Mucosa of descending colon (tissue), 3 donors: ENCODE measurements around the gene AQP6. TPM values are rescaled to one million over a fixed set of nuclear protein-coding genes. Genes with fewer than 3 reads are reported as not detected.

ENCODE experiments used
- ATAC-seq: fragments of 200-7000 bp; cut with Tn5 transposase; one replicate; pipeline ENCODE4 v1.9.1; 2020; ENCODE audit warnings: mild to moderate bottlenecking, moderate library complexity
- DNase-seq, 3 donors: peaks; one replicate each; pipeline ENCODE4 v3.0.0-alpha.2; 2020
- H3K36me3 ChIP-seq: fragments of 200-600 bp; one replicate; pipeline ENCODE4 v1.8.0; 2021; ENCODE audit warnings: low read depth, mild to moderate bottlenecking
- H3K4me1 ChIP-seq: fragments of 200-600 bp; one replicate; pipeline ENCODE4 v1.8.0; 2021; ENCODE audit warnings: low read depth, mild to moderate bottlenecking
- H3K4me3 ChIP-seq: fragments of 200-600 bp; one replicate; pipeline ENCODE4 v1.8.0; 2021; ENCODE audit warnings: mild to moderate bottlenecking
- H3K9me3 ChIP-seq: fragments of 200-600 bp; one replicate; pipeline ENCODE4 v1.8.0; 2021; ENCODE audit warnings: mild to moderate bottlenecking
- intact Hi-C, 2 donors: fragments of 100-400 bp; cut with DNase I in 1 of 2; cut with micrococcal nuclease in 1 of 2; formaldehyde crosslinking; loops; one replicate each; pipeline versions ENCODE4 v1.11.0 to v1.11.1; 2022; cut with DNase I, micrococcal nuclease
- total RNA-seq, 3 donors: library from RNA; stranded (reverse); fragmentation: NEBNext Ultra II Directional in 2 of 3; extraction: Animal tissue kit (Norgen Biotek cat#: 25700) in 2 of 3; gene quantifications; one replicate each; pipeline versions ENCODE4 v1.2.1 to v1.2.4, GENCODE V29; 2021 to 2023
- TF ChIP-seq, protein P1 (sequence below): fragments of 200-600 bp; IDR thresholded peaks from one replicate; pipeline ENCODE4 v1.8.0; 2022; ENCODE audit warnings: antibody characterized with exemption, mild to moderate bottlenecking
- donor health status: DM: no; HTN: no; CAD: no; lungs with moderate emphysema.
- donor health status: DM: no; HTN: no; CAD: no.
- donor health status: DM: no; HTN: yes; CAD: no.

Gene AQP6
- total RNA-seq, 3 donors from 2014 or later: 0.54 TPM; not detected in 2

DNA sequence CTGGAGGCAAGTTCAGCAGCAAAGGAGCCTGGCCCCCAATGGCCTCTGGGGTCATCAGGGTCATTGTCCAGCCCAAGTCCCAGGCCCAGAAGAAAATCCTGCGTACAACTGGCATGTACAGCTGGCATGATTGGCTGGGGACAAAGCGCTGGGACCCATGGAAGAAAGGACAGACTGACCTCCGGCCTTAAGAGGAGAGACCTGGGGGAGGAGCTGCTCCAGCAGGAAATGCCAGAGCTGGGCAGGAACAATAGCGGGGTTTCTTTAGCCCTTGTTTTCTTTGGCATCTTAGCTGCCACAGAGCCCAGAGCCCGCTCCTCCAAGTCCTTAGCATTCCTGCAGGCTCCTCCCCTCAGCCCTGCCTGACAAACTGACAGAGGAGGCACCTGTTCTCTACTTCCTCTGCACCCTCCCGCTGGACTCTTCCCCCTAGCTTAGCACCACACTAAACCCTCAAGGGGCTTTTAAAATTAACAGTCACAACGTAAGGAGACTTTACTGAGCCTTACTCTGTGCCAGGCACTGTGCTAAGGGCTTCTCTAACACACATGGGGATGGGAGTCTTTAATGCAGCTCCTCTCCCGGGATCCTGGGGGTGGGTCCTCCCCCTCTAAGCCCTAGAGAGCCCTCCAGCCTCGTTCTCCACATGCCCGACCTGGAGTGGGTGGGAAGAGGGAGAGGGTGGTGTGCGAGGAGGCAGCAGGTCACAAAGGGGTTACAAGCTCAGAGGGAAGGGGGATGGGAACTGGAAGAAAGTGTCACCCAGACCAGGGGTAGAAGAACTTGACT, 12.9 kb upstream of the AQP6 start:
- H3K4me1 ChIP-seq: no peaks in the 10 kb centered on the region
- H3K36me3 ChIP-seq: no peaks in the 10 kb centered on the region
- DNase-seq (no peak), ATAC-seq (peak; percentile 53)
- intact Hi-C loops: loop anchor here in 1 of 2 donors (10.0 kb wide), 1 partner anchor 95 kb away; the partner anchor contains the start of gene ASIC1
- no peak overlapping the region for H3K4me3 ChIP-seq
- TF ChIP-seq, protein P1, sequence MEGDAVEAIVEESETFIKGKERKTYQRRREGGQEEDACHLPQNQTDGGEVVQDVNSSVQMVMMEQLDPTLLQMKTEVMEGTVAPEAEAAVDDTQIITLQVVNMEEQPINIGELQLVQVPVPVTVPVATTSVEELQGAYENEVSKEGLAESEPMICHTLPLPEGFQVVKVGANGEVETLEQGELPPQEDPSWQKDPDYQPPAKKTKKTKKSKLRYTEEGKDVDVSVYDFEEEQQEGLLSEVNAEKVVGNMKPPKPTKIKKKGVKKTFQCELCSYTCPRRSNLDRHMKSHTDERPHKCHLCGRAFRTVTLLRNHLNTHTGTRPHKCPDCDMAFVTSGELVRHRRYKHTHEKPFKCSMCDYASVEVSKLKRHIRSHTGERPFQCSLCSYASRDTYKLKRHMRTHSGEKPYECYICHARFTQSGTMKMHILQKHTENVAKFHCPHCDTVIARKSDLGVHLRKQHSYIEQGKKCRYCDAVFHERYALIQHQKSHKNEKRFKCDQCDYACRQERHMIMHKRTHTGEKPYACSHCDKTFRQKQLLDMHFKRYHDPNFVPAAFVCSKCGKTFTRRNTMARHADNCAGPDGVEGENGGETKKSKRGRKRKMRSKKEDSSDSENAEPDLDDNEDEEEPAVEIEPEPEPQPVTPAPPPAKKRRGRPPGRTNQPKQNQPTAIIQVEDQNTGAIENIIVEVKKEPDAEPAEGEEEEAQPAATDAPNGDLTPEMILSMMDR: no peak
- no peaks in the 10 kb centered on the region for H3K9me3 ChIP-seq

DNA sequence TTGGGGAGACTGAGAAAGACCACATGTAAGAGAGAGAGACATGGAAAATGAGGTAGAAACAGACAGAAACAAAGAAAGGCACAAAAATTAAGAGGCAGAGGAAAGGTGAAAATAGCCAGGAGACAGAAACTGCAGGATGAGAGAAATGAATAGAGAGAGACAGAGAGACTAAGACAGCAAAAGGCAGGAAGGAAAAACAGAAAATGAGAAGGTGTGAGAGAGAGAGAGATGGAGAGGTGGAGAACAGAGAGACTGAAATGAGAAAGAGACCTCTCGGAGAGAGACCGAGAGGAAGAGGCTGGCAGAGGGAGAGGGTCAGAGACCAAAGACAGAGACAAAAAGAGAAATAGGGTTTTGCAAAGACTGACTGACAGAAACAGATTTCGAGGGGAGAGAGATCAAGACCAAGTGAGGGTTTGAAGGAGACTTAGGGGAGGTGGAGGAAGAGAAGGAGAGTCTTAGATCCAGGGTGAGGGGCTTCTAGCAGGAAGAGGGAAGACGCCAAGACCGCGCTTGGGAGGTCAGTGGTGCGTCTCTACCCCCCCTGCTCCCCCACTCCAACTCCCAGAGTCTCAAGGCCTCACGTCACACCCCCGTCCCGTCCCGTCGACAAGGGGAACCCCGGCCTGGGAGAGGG, 12.2 kb upstream of the AQP6 start:
- no peak overlapping the region for H3K4me3 ChIP-seq
- no peaks in the 10 kb centered on the region for H3K9me3 ChIP-seq
- TF ChIP-seq, protein P1: no peak
- intact Hi-C loops: loop anchor here in 1 of 2 donors (10.0 kb wide), 1 partner anchor 94 kb away; the partner anchor contains the start of gene ASIC1
- H3K36me3 ChIP-seq: no peaks in the 10 kb centered on the region
- DNase-seq: no peak
- no peaks in the 10 kb centered on the region for H3K4me1 ChIP-seq
- ATAC-seq: no peak

DNA sequence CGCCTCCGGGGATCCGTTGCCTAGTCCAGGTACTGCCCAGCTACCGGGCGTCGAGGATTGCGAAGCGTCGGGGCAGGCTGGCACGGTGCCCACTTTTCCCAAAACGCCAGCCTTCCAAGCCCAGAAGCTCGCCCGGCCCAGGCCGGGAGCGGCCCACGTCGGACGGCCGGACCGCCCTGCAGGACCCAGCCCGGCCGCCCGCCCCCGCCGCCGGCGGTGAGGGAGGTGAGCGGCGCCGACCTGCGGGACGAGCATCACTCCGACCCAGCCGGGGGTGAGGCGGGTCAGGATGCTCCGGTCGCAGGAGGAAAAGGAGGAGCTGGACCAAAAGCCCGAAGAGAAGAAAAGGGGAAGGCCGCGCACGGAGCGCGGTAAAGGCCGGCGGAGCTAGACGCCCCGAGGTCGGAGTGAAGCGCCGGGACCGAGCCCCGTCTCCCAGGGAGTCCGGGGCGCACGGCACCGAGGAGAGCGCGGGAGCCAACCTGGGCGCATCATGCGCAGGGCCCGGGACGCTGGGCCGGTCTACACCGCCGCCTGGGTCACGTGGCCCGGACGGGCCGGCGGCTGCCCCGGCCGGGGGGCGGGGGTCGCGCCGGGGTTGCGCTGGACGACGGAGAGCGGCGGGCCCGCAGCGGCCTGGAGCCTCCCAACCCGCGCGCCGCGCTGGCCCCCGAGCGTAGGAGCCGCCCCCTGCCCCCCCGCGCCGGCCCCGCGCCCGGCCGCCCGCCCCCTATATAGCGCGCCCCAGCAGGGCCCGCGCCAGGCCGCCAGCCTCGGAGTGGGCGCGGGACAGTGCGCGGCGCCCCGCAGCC, 11.4 kb upstream of the AQP6 start, which contains the start of gene AQP5:
Gene AQP5, plus strand, starts transcription at position 762 of the 812 bp plus-strand sequence. CDS start 146 bp downstream, outside the sequence.
- DNase-seq: no peak
- TF ChIP-seq, protein P1: no peak
- H3K4me1 ChIP-seq: no peaks in the 10 kb centered on the region
- no peaks in the 10 kb centered on the region for H3K9me3 ChIP-seq
- no peaks in the 10 kb centered on the region for H3K36me3 ChIP-seq
- intact Hi-C loops: loop anchor here in 1 of 2 donors (10.0 kb wide), 1 partner anchor 93 kb away; the partner anchor contains the start of gene ASIC1
- H3K4me3 ChIP-seq: no peak within 1 kb of the TSS
- ATAC-seq: no peak

DNA sequence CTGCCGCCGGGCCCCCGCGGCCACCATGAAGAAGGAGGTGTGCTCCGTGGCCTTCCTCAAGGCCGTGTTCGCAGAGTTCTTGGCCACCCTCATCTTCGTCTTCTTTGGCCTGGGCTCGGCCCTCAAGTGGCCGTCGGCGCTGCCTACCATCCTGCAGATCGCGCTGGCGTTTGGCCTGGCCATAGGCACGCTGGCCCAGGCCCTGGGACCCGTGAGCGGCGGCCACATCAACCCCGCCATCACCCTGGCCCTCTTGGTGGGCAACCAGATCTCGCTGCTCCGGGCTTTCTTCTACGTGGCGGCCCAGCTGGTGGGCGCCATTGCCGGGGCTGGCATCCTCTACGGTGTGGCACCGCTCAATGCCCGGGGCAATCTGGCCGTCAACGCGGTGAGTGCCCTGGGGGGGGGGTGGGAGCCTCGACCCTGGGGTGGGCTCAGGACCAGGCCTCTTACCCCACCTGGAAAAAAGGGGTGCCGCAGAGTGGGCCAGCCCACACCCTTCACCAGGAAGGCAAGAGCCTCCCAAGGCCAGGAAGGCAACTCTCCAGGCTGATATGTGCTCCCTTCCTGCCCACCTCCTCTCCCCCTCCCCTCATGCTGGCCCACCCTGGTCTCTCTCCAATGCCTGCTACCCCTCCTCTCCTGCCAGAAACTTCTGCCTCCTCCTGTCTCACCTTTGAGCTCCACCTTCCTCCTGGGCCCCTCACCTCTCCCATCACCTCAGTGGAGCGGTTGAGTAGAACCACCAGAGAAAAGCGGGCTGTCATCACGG, 10.6 kb upstream of the AQP6 start:
- Histone ChIP-seq H3K9me3 (no peaks in the 10 kb centered on the region), H3K36me3 (no peaks in the 10 kb centered on the region), H3K4me3 (no peak overlapping the region), H3K4me1 (no peaks in the 10 kb centered on the region)
- ATAC-seq: no peak
- TF ChIP-seq, protein P1: no peak
- no peak for DNase-seq
- intact Hi-C loops: loop anchor here in 1 of 2 donors (10.0 kb wide), 1 partner anchor 93 kb away; the partner anchor contains the start of gene ASIC1
